Mucosa of descending colon (tissue), 3 donors: ENCODE results near the gene ANK3. TPM values are rescaled to one million over a fixed set of nuclear protein-coding genes. Genes with fewer than 3 reads are reported as not detected.

Experiments
- ATAC-seq: fragments of 200-7000 bp; cut with Tn5 transposase; one replicate; pipeline ENCODE4 v1.9.1; 2020; ENCODE audit warnings: mild to moderate bottlenecking, moderate library complexity
- DNase-seq, 3 donors: peaks; one replicate each; pipeline ENCODE4 v3.0.0-alpha.2; 2020
- H3K36me3 ChIP-seq: fragments of 200-600 bp; one replicate; pipeline ENCODE4 v1.8.0; 2021; ENCODE audit warnings: low read depth, mild to moderate bottlenecking
- H3K4me1 ChIP-seq: fragments of 200-600 bp; one replicate; pipeline ENCODE4 v1.8.0; 2021; ENCODE audit warnings: low read depth, mild to moderate bottlenecking
- H3K4me3 ChIP-seq: fragments of 200-600 bp; one replicate; pipeline ENCODE4 v1.8.0; 2021; ENCODE audit warnings: mild to moderate bottlenecking
- H3K9me3 ChIP-seq: fragments of 200-600 bp; one replicate; pipeline ENCODE4 v1.8.0; 2021; ENCODE audit warnings: mild to moderate bottlenecking
- CTCF ChIP-seq: fragments of 200-600 bp; IDR thresholded peaks from one replicate; pipeline ENCODE4 v1.8.0; 2022; ENCODE audit warnings: antibody characterized with exemption, mild to moderate bottlenecking
- intact Hi-C, 2 donors: fragments of 100-400 bp; cut with DNase I in 1 of 2; cut with micrococcal nuclease in 1 of 2; formaldehyde crosslinking; loops; one replicate each; pipeline versions ENCODE4 v1.11.0 to v1.11.1; 2022; cut with DNase I, micrococcal nuclease
- total RNA-seq, 3 donors: library from RNA; stranded (reverse); fragmentation: NEBNext Ultra II Directional in 2 of 3; extraction: Animal tissue kit (Norgen Biotek cat#: 25700) in 2 of 3; gene quantifications; one replicate each; pipeline versions ENCODE4 v1.2.1 to v1.2.4, GENCODE V29; 2021 to 2023
- donor health status: DM: no; HTN: no; CAD: no; lungs with moderate emphysema.
- donor health status: DM: no; HTN: no; CAD: no.
- donor health status: DM: no; HTN: yes; CAD: no.

Gene ANK3
- total RNA-seq, 3 donors from 2014 or later, result 67.7 to 145 (median 74.0) TPM

- no peak for TF ChIP-seq CTCF
- Histone ChIP-seq H3K9me3 (no peaks in the 10 kb centered on the region), H3K36me3 (no peaks in the 10 kb centered on the region), H3K4me3 (no peak overlapping the region), H3K4me1 (peaks cover 2% of the 10 kb centered on the region)
- no peak for ATAC-seq
- intact Hi-C loops, result no loop called here
- DNase-seq, result no peak
Observed at GRCh38 chr10:60125895-60126294, 263.8 kb downstream of the ANK3 start.

DNA sequence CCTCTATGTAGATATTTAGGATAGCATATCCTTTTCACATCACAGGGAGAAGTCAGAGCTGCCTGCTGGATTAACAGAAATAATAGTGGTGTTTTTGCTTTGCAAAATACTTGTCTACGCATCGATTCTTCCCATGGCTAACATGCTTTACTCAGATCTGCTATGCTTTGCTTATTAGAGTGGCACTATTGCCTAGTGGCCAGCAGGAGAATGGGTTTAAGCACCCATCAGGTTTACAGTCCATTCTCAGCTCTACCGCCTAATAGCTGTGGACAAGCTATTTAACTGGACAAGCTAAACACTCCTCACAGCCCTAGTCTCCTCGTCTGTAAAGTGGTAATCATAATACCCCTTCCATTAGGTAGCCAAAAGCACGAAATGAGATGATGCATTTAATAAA, 265.1 kb downstream of the ANK3 start:
- DNase-seq (no peak), ATAC-seq (no peak)
- no peak overlapping the region for H3K4me3 ChIP-seq
- no peaks in the 10 kb centered on the region for H3K36me3 ChIP-seq
- no peak for TF ChIP-seq CTCF
- H3K9me3 ChIP-seq, result no peaks in the 10 kb centered on the region
- H3K4me1 ChIP-seq, result peaks cover 2% of the 10 kb centered on the region
- intact Hi-C loops, result no loop called here

DNA sequence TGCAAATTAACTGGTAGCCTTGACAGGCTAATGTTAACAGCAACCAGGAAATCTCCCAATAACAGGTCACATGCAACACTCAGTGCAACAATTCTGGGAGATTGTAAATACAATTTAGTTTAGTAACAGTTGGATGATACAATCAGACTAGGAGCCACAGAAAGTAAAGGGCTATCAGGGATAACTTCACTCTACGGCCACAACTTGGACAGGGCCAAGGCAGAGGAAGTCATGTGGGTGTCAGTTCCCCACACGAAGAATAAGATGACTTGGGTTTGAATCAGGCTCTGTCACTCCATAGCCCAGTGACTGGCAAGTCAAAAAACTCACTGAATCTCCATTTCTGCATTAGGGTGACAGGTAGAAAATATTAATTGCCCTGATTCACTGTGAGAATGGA, 266.0 kb downstream of the ANK3 start:
- TF ChIP-seq CTCF, result no peak
- no peak for DNase-seq
- Histone ChIP-seq H3K4me1 (peaks cover 2% of the 10 kb centered on the region), H3K9me3 (no peaks in the 10 kb centered on the region), H3K36me3 (no peaks in the 10 kb centered on the region), H3K4me3 (no peak overlapping the region)
- ATAC-seq, result no peak
- intact Hi-C loops, result no loop called here

GRCh38 chr10:60123172-60123571, 266.5 kb downstream of the ANK3 start:
- H3K9me3 ChIP-seq, result no peaks in the 10 kb centered on the region
- DNase-seq, result no peak

GRCh38 chr10:60122190-60122589, 267.5 kb downstream of the ANK3 start:
- intact Hi-C loops, result no loop called here
- DNase-seq, result no peak
- no peak for TF ChIP-seq CTCF

More at GRCh38 chr10:60123172-60123571, 266.5 kb downstream of the ANK3 start:
- intact Hi-C loops, result no loop called here
- no peak overlapping the region for H3K4me3 ChIP-seq
- peaks cover 2% of the 10 kb centered on the region for H3K4me1 ChIP-seq
- ATAC-seq, result peak; percentile 49
- H3K36me3 ChIP-seq, result no peaks in the 10 kb centered on the region
- TF ChIP-seq CTCF, result no peak

More at GRCh38 chr10:60122190-60122589, 267.5 kb downstream of the ANK3 start:
- Histone ChIP-seq H3K4me3 (no peak overlapping the region), H3K36me3 (no peaks in the 10 kb centered on the region), H3K4me1 (peaks cover 2% of the 10 kb centered on the region), H3K9me3 (no peaks in the 10 kb centered on the region)
- no peak for ATAC-seq
